ENCODE results near the gene GUCA2A.

Gene GUCA2A

GRCh38 chr1:42128964-42129363 is 35.6 kb downstream of the GUCA2A start:
- no peak for FAIRE-seq

GRCh38 chr1:42128499-42128898 is 36.0 kb downstream of the GUCA2A start:
- no peak for FAIRE-seq

GRCh38 chr1:42127767-42128166 is 36.8 kb downstream of the GUCA2A start:
- FAIRE-seq: no peak

- no peak for FAIRE-seq
These were observed 39.0 kb downstream of the GUCA2A start for GRCh38 chr1:42125552-42125951.

- no peak for FAIRE-seq
These were observed 42.1 kb downstream of the GUCA2A start for GRCh38 chr1:42122408-42122807.

GRCh38 chr1:42118125-42118524 is 46.4 kb downstream of the GUCA2A start:
- no peak for FAIRE-seq

- FAIRE-seq: no peak
These were observed 47.3 kb downstream of the GUCA2A start for GRCh38 chr1:42117214-42117613.

GRCh38 chr1:42114229-42114628 is 50.3 kb downstream of the GUCA2A start:
- FAIRE-seq: no peak
